Right atrium auricular region (tissue), 2 donors: Measurements from ENCODE around the gene PRLH. TPM values are rescaled to one million over a fixed set of nuclear protein-coding genes. Genes with fewer than 3 reads are reported as not detected.

Experiments used
- DNase-seq: peaks from one replicate; pipeline ENCODE4 v3.0.0-alpha.2; 2019; ENCODE audit warnings: low spot score
- H3K27ac ChIP-seq, 2 donors: fragments of 200-600 bp; sonication (generic); 1 replicate in 1 of 2; 2 replicates in 1 of 2; pipeline ENCODE4 v1.5.1; 2016 to 2019
- H3K27me3 ChIP-seq, 2 donors: fragments of 200-600 bp; sonication (generic); one replicate each; pipeline versions ENCODE4 v1.5.1 to v1.6.0; 2017 to 2019
- H3K36me3 ChIP-seq: fragments of 200-600 bp; sonication (generic); one replicate; pipeline ENCODE4 v1.5.1; 2016
- H3K4me1 ChIP-seq, 2 donors: fragments of 200-600 bp; sonication (generic); one replicate each; pipeline versions ENCODE4 v1.5.1 to v1.6.0; 2017 to 2019
- H3K4me3 ChIP-seq, 2 donors: fragments of 200-600 bp; sonication (generic); 1 replicate in 1 of 2; 2 replicates in 1 of 2; pipeline ENCODE4 v1.5.1; 2017 to 2019; ENCODE audit warnings: mild to moderate bottlenecking in 1 of 2, moderate library complexity in 1 of 2
- H3K9me3 ChIP-seq, 2 donors: fragments of 200-600 bp; sonication (generic); one replicate each; pipeline ENCODE4 v1.5.1; 2019
- CTCF ChIP-seq, 2 donors: fragments of 200-600 bp; sonication (generic); IDR thresholded peaks; one replicate each; pipeline ENCODE4 v1.5.1; 2019; ENCODE audit warnings: antibody characterized with exemption in 2 of 2
- total RNA-seq, 2 donors: library from RNA; depleted of rRNA; stranded (reverse); fragments of >200 nt; gene quantifications; one replicate each; pipeline ENCODE4 v1.1.0, GENCODE V29; 2016

The PRLH gene
- total RNA-seq, 2 donors from 2014 or later, result not detected

DNA sequence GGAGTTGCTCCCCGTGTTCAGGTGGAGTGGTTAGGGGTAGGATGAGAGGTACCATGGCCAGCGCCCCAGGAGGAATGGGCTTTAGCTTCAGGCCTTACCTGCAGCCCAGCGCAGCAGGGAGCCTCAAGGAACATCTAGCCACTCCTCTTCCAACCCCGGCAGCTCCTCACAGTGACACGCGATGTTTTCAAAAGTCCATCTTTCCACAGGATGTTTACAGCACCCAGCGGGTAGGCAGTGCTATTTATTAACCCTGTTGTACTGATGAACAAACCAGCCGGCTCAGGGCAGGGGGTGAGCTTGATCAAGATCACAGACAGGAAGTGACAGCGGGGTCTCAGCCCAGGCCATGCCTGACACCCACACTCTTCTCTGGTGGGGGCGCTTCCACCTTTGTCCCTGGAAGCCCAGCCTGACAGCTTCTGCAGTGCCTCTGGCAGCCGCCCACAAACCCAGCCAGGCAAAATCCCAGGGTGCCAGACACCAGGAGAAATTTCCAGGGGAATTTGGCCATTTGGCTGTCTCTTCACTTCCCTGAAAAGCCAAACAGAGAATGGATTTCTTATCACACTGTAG is 18.4 kb upstream of the PRLH start:
- no peak for DNase-seq
- H3K4me3 ChIP-seq, result no peak overlapping the region
- H3K27ac ChIP-seq, result no peak overlapping the region
- TF ChIP-seq CTCF (IDR thresholded peaks at IDR 0.05), result no peak
- no peaks in the 10 kb centered on the region for H3K36me3 ChIP-seq
- H3K4me1 ChIP-seq, result no peaks in the 10 kb centered on the region
- H3K9me3 ChIP-seq, result no peaks in the 10 kb centered on the region
- no peaks in the 10 kb centered on the region for H3K27me3 ChIP-seq

- Histone ChIP-seq H3K9me3 (no peaks in the 10 kb centered on the region), H3K27ac (no peak overlapping the region), H3K27me3 (no peaks in the 10 kb centered on the region), H3K36me3 (no peaks in the 10 kb centered on the region), H3K4me1 (no peaks in the 10 kb centered on the region), H3K4me3 (no peak overlapping the region)
- TF ChIP-seq CTCF (IDR thresholded peaks at IDR 0.05), result no peak
- DNase-seq, result no peak
Measured at GRCh38 chr2:237549216-237549615, 17.2 kb upstream of the PRLH start.

DNA sequence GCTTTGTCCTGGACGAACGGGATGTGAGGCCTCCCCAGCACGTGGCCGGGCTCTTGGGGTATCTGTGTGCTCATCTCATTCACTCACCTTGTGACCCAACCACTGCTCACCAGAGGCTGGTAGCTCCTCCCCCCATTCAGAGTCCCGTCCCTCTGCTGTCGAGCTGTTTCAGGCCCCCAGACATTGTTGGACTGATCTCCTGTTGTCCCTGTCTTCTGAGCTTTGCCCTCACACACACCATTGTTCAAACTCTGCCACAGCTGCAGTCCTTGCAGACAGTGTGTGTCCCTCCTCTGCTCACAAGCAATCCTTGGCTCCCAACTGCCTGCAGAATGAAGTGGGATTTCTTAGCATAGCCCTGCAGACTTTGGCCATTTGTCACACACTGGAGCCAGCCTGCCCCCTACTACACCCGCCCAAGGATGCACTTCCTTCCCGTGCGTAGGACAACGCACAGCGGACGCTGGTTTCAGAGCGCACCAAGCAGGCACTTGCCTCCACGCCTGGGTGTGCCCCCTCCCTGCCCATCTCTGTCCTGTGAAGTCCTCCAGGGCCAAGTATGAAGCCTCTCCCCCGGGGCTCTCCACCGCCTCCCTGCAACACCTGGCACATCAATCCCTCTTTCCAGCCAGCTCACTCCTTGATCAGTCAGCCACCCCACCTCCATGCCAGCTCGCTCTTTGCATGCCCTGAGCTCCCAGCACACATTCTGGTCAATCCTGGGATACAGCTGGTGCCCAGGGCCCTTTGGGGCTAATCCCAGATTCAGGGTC is 16.5 kb upstream of the PRLH start:
- TF ChIP-seq CTCF (IDR thresholded peaks at IDR 0.05), result no peak
- Histone ChIP-seq H3K9me3 (peaks cover 0 to 3% of the 10 kb centered on the region in 2 donors), H3K36me3 (no peaks in the 10 kb centered on the region), H3K27ac (no peak overlapping the region), H3K4me3 (no peak overlapping the region), H3K4me1 (no peaks in the 10 kb centered on the region), H3K27me3 (no peaks in the 10 kb centered on the region)
- DNase-seq, result no peak

DNA sequence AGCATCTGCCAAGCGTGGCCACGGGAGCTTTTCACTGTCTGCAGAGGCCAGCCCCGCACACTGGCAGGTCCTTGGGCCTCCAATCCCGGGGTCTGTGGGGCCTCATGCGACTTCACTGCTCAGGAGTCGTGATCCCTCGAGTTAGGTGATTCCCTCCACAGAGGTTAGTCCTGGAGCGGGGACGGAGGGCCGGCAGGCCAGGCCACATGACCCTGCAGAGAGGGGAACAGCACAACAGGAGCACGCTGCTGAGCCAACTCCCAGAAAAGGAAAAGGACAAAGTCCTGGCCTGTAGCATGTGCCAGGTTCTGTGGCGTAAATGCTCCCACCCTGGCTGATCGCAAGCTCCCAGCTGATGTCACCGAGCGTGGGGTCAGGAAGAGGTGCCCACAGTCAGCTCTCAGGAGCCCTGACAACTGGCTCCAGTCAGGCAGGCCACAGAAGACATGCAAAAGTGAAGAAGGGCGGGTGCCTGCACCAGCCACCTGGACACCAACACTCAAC is 15.3 kb upstream of the PRLH start:
- H3K36me3 ChIP-seq, result peaks cover 4% of the 10 kb centered on the region
- no peak overlapping the region for H3K4me3 ChIP-seq
- H3K9me3 ChIP-seq, result peaks cover 0 to 14% of the 10 kb centered on the region in 2 donors
- no peak for TF ChIP-seq CTCF (IDR thresholded peaks at IDR 0.05)
- no peaks in the 10 kb centered on the region for H3K27me3 ChIP-seq
- no peak overlapping the region for H3K27ac ChIP-seq
- DNase-seq, result no peak
- no peaks in the 10 kb centered on the region for H3K4me1 ChIP-seq

GRCh38 chr2:237552908-237553307 is 13.5 kb upstream of the PRLH start:
- H3K27ac ChIP-seq, result no peak overlapping the region
- H3K4me1 ChIP-seq, result no peaks in the 10 kb centered on the region
- DNase-seq, result no peak
- H3K4me3 ChIP-seq, result no peak overlapping the region
- no peaks in the 10 kb centered on the region for H3K27me3 ChIP-seq
- peaks cover 0 to 14% of the 10 kb centered on the region in 2 donors for H3K9me3 ChIP-seq
- H3K36me3 ChIP-seq, result peaks cover 4% of the 10 kb centered on the region
- no peak for TF ChIP-seq CTCF (IDR thresholded peaks at IDR 0.05)
